Suprapubic skin (tissue), 4 donors: ENCODE measurements around the gene ASCC1. TPM values are rescaled to one million over a fixed set of nuclear protein-coding genes. Genes with fewer than 3 reads are reported as not detected.

Experiments
- DNase-seq, 2 donors: peaks; one replicate each; pipeline ENCODE4 v3.0.0-alpha.2; 2019; ENCODE audit warnings: low spot score in 2 of 2
- H3K27ac ChIP-seq: fragments of 200-600 bp; sonication (generic); one replicate; pipeline ENCODE4 v1.5.1; 2019
- H3K27me3 ChIP-seq: fragments of 200-600 bp; sonication (generic); one replicate; pipeline ENCODE4 v1.5.1; 2019
- H3K36me3 ChIP-seq: fragments of 200-600 bp; sonication (generic); one replicate; pipeline ENCODE4 v1.5.1; 2019
- H3K4me1 ChIP-seq: fragments of 200-600 bp; sonication (generic); one replicate; pipeline ENCODE4 v1.5.1; 2019
- H3K4me3 ChIP-seq: fragments of 200-600 bp; sonication (generic); one replicate; pipeline ENCODE4 v1.5.1; 2019; ENCODE audit warnings: mild to moderate bottlenecking
- H3K9me3 ChIP-seq: fragments of 200-600 bp; sonication (generic); one replicate; pipeline ENCODE4 v1.5.1; 2019
- EP300 ChIP-seq: sonication (generic); formaldehyde crosslinking; IDR thresholded peaks from one replicate; pipeline ENCODE4 v1.6.1; 2017; ENCODE audit warnings: antibody characterized with exemption
- POLR2A ChIP-seq, 2 donors: fragments of 450-650 bp; IDR thresholded peaks; one replicate each; pipeline ENCODE4 v1.6.1; 2017; ENCODE audit warnings: antibody characterized with exemption in 2 of 2, mild to moderate bottlenecking in 2 of 2, moderate library complexity in 2 of 2
- POLR2AphosphoS5 ChIP-seq, 3 donors: sonication (generic); formaldehyde crosslinking; IDR thresholded peaks; one replicate each; pipeline ENCODE4 v1.6.1; 2017; ENCODE audit warnings: antibody characterized with exemption in 3 of 3
- WGBS: methylation state at CpG from one replicate; pipeline ENCODE4 v1.1.5; 2018; 5-methylcytosine and 5-hydroxymethylcytosine counted together
- total RNA-seq, 4 donors: library from RNA; depleted of rRNA; stranded (reverse); fragments of >200 nt; gene quantifications; one replicate each; pipeline ENCODE4 v1.1.0, GENCODE V29; 2016
- TF ChIP-seq, protein P1 (sequence below), 2 donors: fragments of 200-600 bp in 1 of 2; fragments of 450-650 bp in 1 of 2; sonication (generic) in 1 of 2; IDR thresholded peaks; one replicate each; pipeline ENCODE4 v1.5.1; 2016 to 2019; ENCODE audit warnings: antibody characterized with exemption in 2 of 2, mild to moderate bottlenecking in 1 of 2, moderate library complexity in 1 of 2

The ASCC1 gene
- total RNA-seq, 4 donors from 2014 or later: 20.2 to 31.7 (median 21.2) TPM

DNA sequence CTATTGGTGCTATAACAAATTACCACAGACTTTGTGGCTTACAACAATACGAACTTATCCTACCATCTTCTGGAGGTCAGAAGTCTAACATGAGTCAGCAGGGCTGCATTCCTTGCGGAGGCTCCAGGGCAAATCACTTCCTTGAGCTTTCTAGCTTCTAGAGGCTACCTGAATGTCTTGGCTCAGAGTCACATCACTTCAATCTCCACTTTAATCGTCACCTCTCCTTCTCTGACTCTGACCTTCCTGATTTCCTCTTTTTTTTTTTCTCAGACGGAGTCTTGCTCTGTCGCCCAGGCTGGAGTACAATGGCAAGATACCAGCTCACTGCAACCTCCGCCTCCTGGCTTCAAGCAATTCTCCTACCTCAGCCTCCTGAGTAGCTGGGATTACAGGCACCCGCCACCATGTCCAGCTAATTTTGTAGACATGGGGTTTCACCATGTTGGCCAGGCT lies 44.9 kb downstream of the ASCC1 start:
- Histone ChIP-seq H3K4me1 (peaks cover 4% of the 10 kb centered on the region), H3K4me3 (no peak overlapping the region), H3K36me3 (peaks cover 8% of the 10 kb centered on the region), H3K9me3 (no peaks in the 10 kb centered on the region), H3K27me3 (no peaks in the 10 kb centered on the region), H3K27ac (no peak overlapping the region)
- 54% methylated on average over 7 of the region's 7 CpGs for WGBS
- TF ChIP-seq, protein P1, sequence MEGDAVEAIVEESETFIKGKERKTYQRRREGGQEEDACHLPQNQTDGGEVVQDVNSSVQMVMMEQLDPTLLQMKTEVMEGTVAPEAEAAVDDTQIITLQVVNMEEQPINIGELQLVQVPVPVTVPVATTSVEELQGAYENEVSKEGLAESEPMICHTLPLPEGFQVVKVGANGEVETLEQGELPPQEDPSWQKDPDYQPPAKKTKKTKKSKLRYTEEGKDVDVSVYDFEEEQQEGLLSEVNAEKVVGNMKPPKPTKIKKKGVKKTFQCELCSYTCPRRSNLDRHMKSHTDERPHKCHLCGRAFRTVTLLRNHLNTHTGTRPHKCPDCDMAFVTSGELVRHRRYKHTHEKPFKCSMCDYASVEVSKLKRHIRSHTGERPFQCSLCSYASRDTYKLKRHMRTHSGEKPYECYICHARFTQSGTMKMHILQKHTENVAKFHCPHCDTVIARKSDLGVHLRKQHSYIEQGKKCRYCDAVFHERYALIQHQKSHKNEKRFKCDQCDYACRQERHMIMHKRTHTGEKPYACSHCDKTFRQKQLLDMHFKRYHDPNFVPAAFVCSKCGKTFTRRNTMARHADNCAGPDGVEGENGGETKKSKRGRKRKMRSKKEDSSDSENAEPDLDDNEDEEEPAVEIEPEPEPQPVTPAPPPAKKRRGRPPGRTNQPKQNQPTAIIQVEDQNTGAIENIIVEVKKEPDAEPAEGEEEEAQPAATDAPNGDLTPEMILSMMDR (IDR thresholded peaks at IDR 0.05): no peak
- no peak for DNase-seq

DNA sequence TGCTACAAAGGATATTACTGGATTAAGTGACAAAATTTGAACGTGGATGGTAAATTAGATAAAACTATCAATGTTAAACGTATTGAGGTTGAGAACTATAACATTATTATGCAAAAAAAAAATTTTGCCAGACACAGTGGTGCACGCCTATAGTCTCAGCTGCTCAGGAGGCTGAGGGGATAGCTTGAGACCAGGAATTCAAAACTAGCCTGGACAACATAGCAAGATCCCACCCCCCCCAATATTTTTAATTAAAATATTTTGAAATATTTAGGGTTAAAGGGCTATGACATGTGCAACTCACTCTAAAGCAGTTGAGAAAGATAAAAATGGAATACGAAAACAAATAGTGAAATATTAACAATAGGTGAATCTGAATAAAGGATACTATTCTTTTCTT lies 45.3 kb downstream of the ASCC1 start:
- H3K27me3 ChIP-seq: no peaks in the 10 kb centered on the region
- no peak overlapping the region for H3K27ac ChIP-seq
- DNase-seq: no peak
- TF ChIP-seq POLR2A (IDR thresholded peaks at IDR 0.05) (no peak), EP300 (no peak), POLR2AphosphoS5 (IDR thresholded peaks at IDR 0.05) (no peak)
- TF ChIP-seq, protein P1 (IDR thresholded peaks at IDR 0.05): no peak
- peaks cover 8% of the 10 kb centered on the region for H3K36me3 ChIP-seq
- H3K9me3 ChIP-seq: no peaks in the 10 kb centered on the region
- 89% methylated on average over 4 of the region's 4 CpGs for WGBS
- no peak overlapping the region for H3K4me3 ChIP-seq
- H3K4me1 ChIP-seq: peaks cover 4% of the 10 kb centered on the region

DNA sequence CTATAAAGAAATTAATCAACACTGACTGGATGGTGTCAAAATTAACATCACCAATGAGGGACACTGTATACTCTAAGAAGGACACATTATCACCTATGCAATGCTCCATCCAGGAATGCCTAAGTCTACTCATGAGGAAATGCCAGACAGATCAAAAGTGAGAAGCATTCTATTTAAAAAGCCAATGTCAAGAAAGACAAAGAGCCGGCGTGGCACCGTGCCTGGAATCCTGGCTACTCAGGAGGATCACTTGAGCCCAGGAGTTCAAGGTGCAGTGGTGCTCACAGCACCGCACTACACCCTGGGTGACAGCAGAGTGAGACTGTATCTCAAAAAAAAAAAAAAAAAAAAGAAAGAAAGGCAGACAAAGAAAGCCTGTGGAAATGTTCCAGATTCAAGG lies 45.8 kb downstream of the ASCC1 start:
- DNase-seq: no peak
- no peak overlapping the region for H3K4me3 ChIP-seq
- TF ChIP-seq POLR2A (IDR thresholded peaks at IDR 0.05) (no peak), EP300 (no peak), POLR2AphosphoS5 (IDR thresholded peaks at IDR 0.05) (no peak)
- TF ChIP-seq, protein P1 (IDR thresholded peaks at IDR 0.05): no peak
- no peaks in the 10 kb centered on the region for H3K9me3 ChIP-seq
- peaks cover 4% of the 10 kb centered on the region for H3K4me1 ChIP-seq
- H3K27ac ChIP-seq: no peak overlapping the region
- no peaks in the 10 kb centered on the region for H3K27me3 ChIP-seq
- WGBS: 72% methylated on average over 4 of the region's 4 CpGs
- H3K36me3 ChIP-seq: peaks cover 8% of the 10 kb centered on the region

DNA sequence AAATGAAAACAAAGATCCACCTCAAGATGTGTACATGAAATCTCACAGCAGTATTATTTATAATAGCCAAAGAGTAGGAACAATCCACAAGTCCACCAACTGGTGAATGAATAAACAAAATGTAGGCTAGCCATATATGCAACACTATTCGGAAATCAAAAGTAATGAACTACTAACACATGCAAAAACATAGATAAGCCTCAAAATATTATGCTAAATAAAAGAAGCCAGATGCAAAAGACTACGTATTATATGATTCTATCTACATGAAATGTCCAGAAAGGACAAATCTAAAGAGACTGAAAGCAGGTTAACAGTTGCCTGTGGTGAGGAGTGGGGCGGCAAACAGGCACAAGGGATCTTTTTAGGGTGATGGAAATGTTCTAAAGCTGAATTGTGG lies 49.0 kb downstream of the ASCC1 start:
- no peaks in the 10 kb centered on the region for H3K9me3 ChIP-seq
- H3K4me3 ChIP-seq: no peak overlapping the region
- H3K36me3 ChIP-seq: peaks cover 8% of the 10 kb centered on the region
- no peak for DNase-seq
- peaks cover 4% of the 10 kb centered on the region for H3K4me1 ChIP-seq
- TF ChIP-seq, protein P1 (IDR thresholded peaks at IDR 0.05): no peak
- TF ChIP-seq POLR2AphosphoS5 (IDR thresholded peaks at IDR 0.05) (no peak), EP300 (no peak), POLR2A (IDR thresholded peaks at IDR 0.05) (no peak)
- WGBS: 92% methylated on average over 3 of the region's 3 CpGs
- H3K27ac ChIP-seq: no peak overlapping the region
- H3K27me3 ChIP-seq: no peaks in the 10 kb centered on the region

DNA sequence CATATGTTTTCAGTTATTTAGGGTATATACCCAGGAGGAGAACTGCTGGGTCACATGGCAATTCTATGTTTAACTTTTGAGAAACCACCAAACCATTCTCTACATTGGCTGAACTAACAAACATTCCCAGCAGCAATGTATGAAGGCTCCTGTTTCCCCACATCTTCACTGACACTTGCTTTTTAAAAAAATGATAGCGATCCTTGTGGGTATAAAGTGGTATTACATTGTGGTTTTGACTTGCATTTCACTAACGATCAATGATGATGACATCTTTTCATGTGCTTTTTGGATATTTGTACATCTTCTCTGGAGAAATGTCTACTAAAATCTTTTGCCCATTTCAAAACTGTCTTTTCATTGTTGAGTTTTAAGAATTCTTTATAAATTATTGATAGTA lies 51.5 kb downstream of the ASCC1 start:
- Histone ChIP-seq H3K9me3 (no peaks in the 10 kb centered on the region), H3K27ac (no peak overlapping the region), H3K4me1 (no peaks in the 10 kb centered on the region), H3K27me3 (no peaks in the 10 kb centered on the region), H3K4me3 (no peak overlapping the region), H3K36me3 (peaks cover 24% of the 10 kb centered on the region)
- no peak for DNase-seq
- no peak for TF ChIP-seq POLR2A (IDR thresholded peaks at IDR 0.05)
- 62% methylated on average over 2 of the region's 2 CpGs for whole genome bisulfite sequencing

DNA sequence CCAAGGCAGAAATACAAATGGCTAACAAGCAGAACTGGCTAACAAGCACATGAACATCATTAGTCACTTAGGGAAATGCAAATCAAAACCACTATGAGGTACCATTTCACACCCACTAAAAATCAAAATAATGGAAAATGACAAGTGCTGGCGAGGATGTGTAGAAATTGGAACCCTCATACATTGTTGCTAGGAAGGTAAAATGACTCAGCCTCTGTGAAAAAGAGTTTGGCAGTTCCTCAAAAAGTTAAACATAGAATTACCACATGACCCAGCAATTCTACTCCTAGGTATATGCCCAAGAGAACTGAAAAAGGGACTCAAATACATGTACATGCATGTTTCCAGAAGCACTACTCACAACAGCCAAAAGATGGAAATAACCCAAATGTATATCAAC lies 53.1 kb downstream of the ASCC1 start:
- Histone ChIP-seq H3K9me3 (no peaks in the 10 kb centered on the region), H3K27me3 (no peaks in the 10 kb centered on the region), H3K36me3 (peaks cover 16% of the 10 kb centered on the region), H3K27ac (no peak overlapping the region), H3K4me3 (no peak overlapping the region), H3K4me1 (no peaks in the 10 kb centered on the region)
- TF ChIP-seq EP300 (no peak), POLR2AphosphoS5 (IDR thresholded peaks at IDR 0.05) (no peak), POLR2A (IDR thresholded peaks at IDR 0.05) (no peak)
- TF ChIP-seq, protein P1 (IDR thresholded peaks at IDR 0.05): no peak
- WGBS: 50% methylated on average over 1 of the region's 1 CpG
- no peak for DNase-seq
